Coronary artery (tissue), 2 donors: ENCODE measurements around the gene CD81.

Source experiments
- DNase-seq: peaks from one replicate; pipeline ENCODE4 v3.0.0-alpha.2; 2017; ENCODE audit warnings: low spot score
- H3K27ac ChIP-seq, 2 donors: fragments of 200-600 bp; sonication (generic); one replicate each; pipeline ENCODE4 v1.5.1; 2016 to 2019
- H3K4me3 ChIP-seq: fragments of 200-600 bp; sonication (generic); 2 replicates; pipeline ENCODE4 v1.5.1; 2016; ENCODE audit warnings: mild to moderate bottlenecking, moderate library complexity
- TF ChIP-seq, protein P1 (sequence below): fragments of 200-600 bp; sonication (generic); IDR thresholded peaks from one replicate; pipeline ENCODE4 v1.5.1; 2019; ENCODE audit warnings: antibody characterized with exemption

CD81 gene

DNA sequence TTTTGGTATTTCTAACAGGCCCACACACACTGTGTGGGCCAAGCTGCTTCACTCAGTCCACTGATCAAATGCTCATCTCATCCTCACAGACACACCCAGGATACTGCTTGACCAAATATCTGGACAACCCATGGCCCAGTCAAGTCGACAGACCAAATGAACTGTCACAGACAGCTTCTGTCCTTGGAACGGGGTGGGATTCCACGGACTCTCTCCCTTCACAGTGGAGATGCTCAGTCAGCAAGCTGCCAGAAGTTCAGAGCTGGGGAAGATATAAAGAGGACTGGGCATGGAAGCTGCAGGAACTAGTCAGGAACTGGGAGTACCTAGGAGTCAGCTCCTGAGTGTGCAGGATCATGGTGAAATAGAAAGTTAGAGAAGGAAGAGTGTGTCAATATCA is 34.6 kb upstream of the CD81 start:
- DNase-seq: no peak
- Histone ChIP-seq H3K27ac (no peak overlapping the region), H3K4me3 (no peak overlapping the region)
- TF ChIP-seq, protein P1, sequence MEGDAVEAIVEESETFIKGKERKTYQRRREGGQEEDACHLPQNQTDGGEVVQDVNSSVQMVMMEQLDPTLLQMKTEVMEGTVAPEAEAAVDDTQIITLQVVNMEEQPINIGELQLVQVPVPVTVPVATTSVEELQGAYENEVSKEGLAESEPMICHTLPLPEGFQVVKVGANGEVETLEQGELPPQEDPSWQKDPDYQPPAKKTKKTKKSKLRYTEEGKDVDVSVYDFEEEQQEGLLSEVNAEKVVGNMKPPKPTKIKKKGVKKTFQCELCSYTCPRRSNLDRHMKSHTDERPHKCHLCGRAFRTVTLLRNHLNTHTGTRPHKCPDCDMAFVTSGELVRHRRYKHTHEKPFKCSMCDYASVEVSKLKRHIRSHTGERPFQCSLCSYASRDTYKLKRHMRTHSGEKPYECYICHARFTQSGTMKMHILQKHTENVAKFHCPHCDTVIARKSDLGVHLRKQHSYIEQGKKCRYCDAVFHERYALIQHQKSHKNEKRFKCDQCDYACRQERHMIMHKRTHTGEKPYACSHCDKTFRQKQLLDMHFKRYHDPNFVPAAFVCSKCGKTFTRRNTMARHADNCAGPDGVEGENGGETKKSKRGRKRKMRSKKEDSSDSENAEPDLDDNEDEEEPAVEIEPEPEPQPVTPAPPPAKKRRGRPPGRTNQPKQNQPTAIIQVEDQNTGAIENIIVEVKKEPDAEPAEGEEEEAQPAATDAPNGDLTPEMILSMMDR: no peak

DNA sequence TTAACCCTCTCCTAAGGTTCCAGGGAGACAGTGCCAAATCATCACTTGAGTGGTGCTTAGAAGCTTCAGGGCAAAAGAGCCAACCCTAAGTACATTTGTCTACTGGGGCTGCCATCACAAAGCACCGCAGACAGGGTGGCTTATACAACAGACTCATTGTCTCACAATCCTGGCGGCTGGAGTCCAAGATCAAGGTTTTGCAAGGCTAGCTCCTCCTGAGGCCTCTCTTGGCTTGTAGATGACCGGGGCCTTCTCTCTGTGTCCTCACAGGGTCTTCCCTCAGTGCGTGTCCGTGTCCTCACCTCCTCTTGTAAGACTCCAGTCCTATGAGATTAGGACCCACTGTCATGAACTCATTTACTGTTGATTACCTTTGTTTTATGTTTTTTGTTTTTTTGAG is 34.1 kb upstream of the CD81 start:
- Histone ChIP-seq H3K4me3 (no peak overlapping the region), H3K27ac (no peak overlapping the region)
- TF ChIP-seq, protein P1: no peak
- DNase-seq: no peak

DNA sequence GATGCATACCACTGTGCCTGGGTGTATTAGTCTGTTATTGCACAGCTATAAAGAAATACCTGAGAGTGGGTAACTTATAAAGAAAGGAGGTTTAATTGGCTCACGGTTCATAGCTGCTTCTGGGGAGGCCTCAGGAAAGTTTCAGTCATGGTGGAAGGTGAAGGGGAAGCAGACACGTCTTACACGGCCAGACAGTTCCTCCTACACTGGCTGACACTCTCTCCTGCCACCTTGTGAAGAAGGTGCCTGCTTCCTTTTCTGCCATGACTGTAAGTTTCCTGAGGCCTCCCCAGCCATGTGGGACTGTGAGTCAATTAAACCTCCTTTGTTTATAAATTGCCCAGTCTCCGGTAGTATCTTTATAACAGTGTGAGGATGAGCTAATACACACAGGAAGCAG is 33.6 kb upstream of the CD81 start:
- DNase-seq: no peak
- no peak overlapping the region for H3K27ac ChIP-seq
- TF ChIP-seq, protein P1: no peak
- no peak overlapping the region for H3K4me3 ChIP-seq

DNA sequence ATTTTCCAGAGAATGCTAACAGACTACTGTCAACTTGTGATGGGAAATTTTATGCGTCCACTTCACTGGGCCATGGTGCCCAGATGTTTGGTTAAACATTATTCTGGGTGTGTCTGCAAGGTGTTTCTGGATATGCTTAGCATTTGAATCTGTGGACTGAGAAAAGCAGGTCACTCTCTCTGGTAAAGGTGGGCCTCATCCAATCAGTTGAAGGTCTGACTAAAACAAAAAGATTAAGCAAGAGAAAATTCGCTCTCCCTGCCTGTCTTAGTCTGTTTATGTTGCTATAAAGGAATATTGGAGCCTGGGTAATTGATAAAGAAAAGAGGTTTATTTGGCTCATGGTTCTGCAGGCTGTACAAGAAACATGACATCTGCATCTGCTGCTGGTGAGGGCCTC is 32.1 kb upstream of the CD81 start:
- TF ChIP-seq, protein P1: no peak
- Histone ChIP-seq H3K4me3 (no peak overlapping the region), H3K27ac (no peak overlapping the region)
- DNase-seq: no peak

DNA sequence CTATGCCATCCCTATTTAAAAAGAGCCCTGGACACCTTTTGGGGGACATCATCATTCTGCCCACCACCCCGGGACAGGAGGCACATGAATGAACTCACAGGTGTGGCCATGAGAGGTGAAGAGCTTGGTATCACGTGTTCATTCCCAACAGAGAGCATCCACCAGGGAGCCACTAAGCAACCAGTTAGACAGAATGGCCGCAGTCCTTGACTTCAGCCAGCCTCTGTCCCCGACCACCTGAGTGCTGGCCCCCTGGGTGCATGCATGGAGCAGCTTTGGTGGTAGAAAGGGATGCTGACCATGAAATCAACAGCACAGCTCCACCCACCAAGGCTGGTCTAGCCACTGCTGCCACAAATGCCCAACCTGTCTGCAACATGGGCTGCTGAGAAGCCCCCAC is 31.1 kb upstream of the CD81 start:
- Histone ChIP-seq H3K4me3 (no peak overlapping the region), H3K27ac (no peak overlapping the region)
- no peak for DNase-seq
- TF ChIP-seq, protein P1: no peak

DNA sequence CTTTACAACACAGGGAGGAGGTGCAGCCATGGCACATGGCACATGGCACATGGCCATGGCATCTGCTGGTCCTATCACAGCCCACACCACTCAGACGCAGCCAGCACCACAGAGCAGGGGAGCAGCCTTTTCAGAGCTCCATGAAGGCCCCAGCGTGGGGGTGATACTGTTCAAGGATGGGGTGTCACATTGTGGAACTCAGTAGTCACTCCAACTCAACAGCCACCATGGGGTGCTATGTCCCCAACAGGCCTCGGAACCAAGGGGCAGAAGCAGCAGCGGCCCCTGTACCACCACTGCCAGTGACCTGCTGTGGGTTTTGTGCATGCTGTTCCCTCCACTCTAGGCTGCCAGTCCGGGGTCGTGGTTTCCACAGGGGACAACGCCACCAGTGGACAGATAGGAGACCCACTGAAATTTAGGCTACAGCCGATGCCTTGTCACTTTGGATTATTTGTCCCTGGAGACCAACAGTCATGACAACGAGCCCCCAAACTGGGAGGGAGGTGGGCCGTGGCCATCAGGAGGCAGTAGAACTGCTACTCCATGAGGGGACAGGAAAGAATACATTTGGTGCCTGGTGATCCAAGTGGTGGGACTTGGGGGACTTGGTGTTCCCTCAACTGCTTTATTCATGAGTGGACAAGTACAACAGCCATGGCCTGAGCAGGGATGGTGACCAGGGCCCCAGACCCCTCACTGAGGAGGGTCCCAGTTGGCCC is 30.4 kb upstream of the CD81 start:
- TF ChIP-seq, protein P1: no peak
- Histone ChIP-seq H3K27ac (no peak overlapping the region), H3K4me3 (no peak overlapping the region)
- DNase-seq: no peak

DNA sequence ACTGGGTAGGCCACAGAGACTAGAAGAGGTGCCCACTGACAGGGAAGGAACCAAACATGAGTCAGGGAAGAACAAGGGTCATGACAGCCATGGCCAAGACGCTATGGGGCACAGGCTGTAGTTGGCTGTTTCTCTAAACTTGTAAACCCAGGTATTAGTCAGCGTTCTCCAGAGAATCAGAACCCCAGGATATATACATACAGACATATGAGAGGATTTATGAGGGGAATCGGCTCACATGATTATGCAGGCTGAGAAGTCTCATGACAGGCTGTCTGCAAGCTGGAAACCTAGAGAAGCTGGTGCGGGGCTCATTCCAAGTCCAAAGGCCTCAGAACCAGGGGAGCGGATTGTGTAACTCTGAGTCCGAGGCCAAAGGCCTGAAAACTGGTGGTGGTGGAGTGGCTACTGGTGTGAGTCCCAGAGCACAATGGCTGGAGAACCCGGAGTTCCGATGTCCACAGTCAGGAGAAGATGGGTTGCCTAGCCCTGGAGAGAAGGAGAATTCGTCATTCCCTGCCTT is 29.7 kb upstream of the CD81 start:
- TF ChIP-seq, protein P1: no peak
- Histone ChIP-seq H3K4me3 (no peak overlapping the region), H3K27ac (no peak overlapping the region)
- no peak for DNase-seq
